HEK293 (cell line): ENCODE measurements around the gene IL15RA.

Experiments used
- CTCF ChIA-PET: fragments of 350-600 bp; formaldehyde crosslinking; extraction: SDS; loops from one replicate; lab custom pipeline; 2021; ENCODE audit warnings: antibody characterized with exemption; lab: Yijun Ruan, JAX
- POLR2A ChIA-PET: fragments of 300-600 bp; formaldehyde crosslinking; extraction: SDS; loops from one replicate; lab custom pipeline; 2020; ENCODE audit warnings: antibody characterized with exemption, inconsistent platforms; lab: Yijun Ruan, JAX
- H3K27ac ChIP-seq: fragments of 200-500 bp; sonication (Bioruptor generic); 2 replicates; pipeline ENCODE4 v1.5.1; 2014; ENCODE audit warnings: low read depth, low read length, control low read depth, inconsistent platforms; ENCODE audit errors: extremely low read depth
- H3K36me3 ChIP-seq, 2 experiments: fragments of 200-500 bp in 1 of 2; sonication (Bioruptor generic) in 1 of 2; 1 replicate in 1 of 2; 2 replicates in 1 of 2; pipeline ENCODE4 v1.5.1; 2014 to 2017; ENCODE audit warnings: inconsistent platforms in 2 of 2, low read length in 2 of 2; ENCODE audit not compliant: control insufficient read depth in 2 of 2, insufficient read depth in 1 of 2
- H3K4me1 ChIP-seq: fragments of 200-500 bp; sonication (Bioruptor generic); 2 replicates; pipeline ENCODE4 v1.5.1; 2014; ENCODE audit warnings: mild to moderate bottlenecking, low read length, inconsistent platforms; ENCODE audit not compliant: control insufficient read depth, insufficient read depth
- H3K4me3 ChIP-seq: 2 replicates; pipeline ENCODE4 v1.5.1; 2011; ENCODE audit warnings: low read depth, mild to moderate bottlenecking, control low read depth, low read length, moderate library complexity
- H3K9me3 ChIP-seq: fragments of 200-500 bp; sonication (Bioruptor generic); 2 replicates; pipeline ENCODE4 v1.5.1; 2014; ENCODE audit warnings: low read depth, low read length, inconsistent platforms; ENCODE audit not compliant: control insufficient read depth, insufficient read depth
- BCL11A ChIP-seq: fragments of 450-650 bp; formaldehyde crosslinking; IDR thresholded peaks from 2 replicates; pipeline ENCODE4 v1.5.1; 2016; ENCODE audit warnings: low read depth, missing biosample characterization, missing genetic modification characterization
- GFI1B ChIP-seq: fragments of 450-650 bp; formaldehyde crosslinking; IDR thresholded peaks from 2 replicates; pipeline ENCODE4 v1.5.1; 2016; ENCODE audit warnings: missing biosample characterization, missing genetic modification characterization
- KLF8 ChIP-seq: fragments of 450-650 bp; formaldehyde crosslinking; IDR thresholded peaks from 2 replicates; pipeline ENCODE4 v1.5.1; 2016; ENCODE audit warnings: missing biosample characterization, missing genetic modification characterization
- SCRT2 ChIP-seq: fragments of 450-650 bp; formaldehyde crosslinking; IDR thresholded peaks from 2 replicates; pipeline ENCODE4 v1.5.1; 2016; ENCODE audit warnings: missing biosample characterization, missing genetic modification characterization
- SP2 ChIP-seq: fragments of 450-650 bp; formaldehyde crosslinking; IDR thresholded peaks from 2 replicates; pipeline ENCODE4 v1.5.1; 2016; ENCODE audit warnings: missing biosample characterization, missing genetic modification characterization
- TCF7L2 ChIP-seq: IDR thresholded peaks from 2 replicates; pipeline ENCODE4 v1.6.1; 2011; ENCODE audit warnings: low read depth, mild to moderate bottlenecking, inconsistent platforms, low read length, moderate library complexity, borderline replicate concordance
- TRIM28 ChIP-seq: IDR thresholded peaks from 2 replicates; pipeline ENCODE4 v1.6.1; 2011; ENCODE audit warnings: low read length, control low read depth, borderline replicate concordance
- YY1 ChIP-seq: fragments of 450-650 bp; formaldehyde crosslinking; IDR thresholded peaks from 2 replicates; pipeline ENCODE4 v1.5.1; 2018; ENCODE audit warnings: missing biosample characterization, missing genetic modification characterization
- ZBTB21 ChIP-seq: fragments of 450-650 bp; formaldehyde crosslinking; IDR thresholded peaks from 2 replicates; pipeline ENCODE4 v1.5.1; 2017; ENCODE audit warnings: missing biosample characterization, missing genetic modification characterization
- ZBTB7A ChIP-seq: fragments of 450-650 bp; formaldehyde crosslinking; IDR thresholded peaks from 2 replicates; pipeline ENCODE4 v1.5.1; 2016; ENCODE audit warnings: low read depth, missing biosample characterization, missing genetic modification characterization
- ZFP41 ChIP-seq: fragments of 450-650 bp; formaldehyde crosslinking; IDR thresholded peaks from 2 replicates; pipeline ENCODE4 v1.5.1; 2016; ENCODE audit warnings: missing biosample characterization, missing genetic modification characterization, borderline replicate concordance
- ZIC2 ChIP-seq: fragments of 450-650 bp; formaldehyde crosslinking; IDR thresholded peaks from 2 replicates; pipeline ENCODE4 v1.5.1; 2016; ENCODE audit warnings: missing biosample characterization, missing genetic modification characterization
- ZNF132 ChIP-seq: fragments of 450-650 bp; formaldehyde crosslinking; IDR thresholded peaks from 2 replicates; pipeline ENCODE4 v1.5.1; 2017; ENCODE audit warnings: missing biosample characterization, missing genetic modification characterization, borderline replicate concordance
- ZNF211 ChIP-seq: fragments of 450-650 bp; formaldehyde crosslinking; IDR thresholded peaks from 2 replicates; pipeline ENCODE4 v1.5.1; 2016; ENCODE audit warnings: low read depth, missing biosample characterization, missing genetic modification characterization
- ZNF221 ChIP-seq: fragments of 450-650 bp; formaldehyde crosslinking; IDR thresholded peaks from 2 replicates; pipeline ENCODE4 v1.5.1; 2017; ENCODE audit warnings: missing biosample characterization, missing genetic modification characterization, borderline replicate concordance
- ZNF239 ChIP-seq: fragments of 450-650 bp; formaldehyde crosslinking; IDR thresholded peaks from 2 replicates; pipeline ENCODE4 v1.5.1; 2016; ENCODE audit warnings: missing biosample characterization, missing genetic modification characterization
- ZNF26 ChIP-seq: fragments of 450-650 bp; formaldehyde crosslinking; IDR thresholded peaks from 2 replicates; pipeline ENCODE4 v1.5.1; 2016; ENCODE audit warnings: missing biosample characterization, missing genetic modification characterization
- ZNF311 ChIP-seq: fragments of 450-650 bp; formaldehyde crosslinking; IDR thresholded peaks from 2 replicates; pipeline ENCODE4 v1.5.1; 2017; ENCODE audit warnings: missing biosample characterization, missing genetic modification characterization, borderline replicate concordance
- ZNF404 ChIP-seq: fragments of 450-650 bp; formaldehyde crosslinking; IDR thresholded peaks from 2 replicates; pipeline ENCODE4 v1.5.1; 2017; ENCODE audit warnings: missing biosample characterization, missing genetic modification characterization
- ZNF510 ChIP-seq: fragments of 450-650 bp; formaldehyde crosslinking; IDR thresholded peaks from 2 replicates; pipeline ENCODE4 v1.5.1; 2018; ENCODE audit warnings: mild to moderate bottlenecking, missing genetic modification characterization, missing biosample characterization; ENCODE audit not compliant: insufficient replicate concordance
- ZNF514 ChIP-seq: fragments of 450-650 bp; formaldehyde crosslinking; IDR thresholded peaks from 2 replicates; pipeline ENCODE4 v1.5.1; 2016; ENCODE audit warnings: missing biosample characterization, missing genetic modification characterization
- ZNF561 ChIP-seq: fragments of 450-650 bp; IDR thresholded peaks from 2 replicates; pipeline ENCODE4 v1.5.1; 2018; ENCODE audit warnings: missing biosample characterization, missing genetic modification characterization, borderline replicate concordance
- ZNF571 ChIP-seq: fragments of 450-650 bp; formaldehyde crosslinking; IDR thresholded peaks from 2 replicates; pipeline ENCODE4 v1.5.0; 2017; ENCODE audit warnings: missing biosample characterization, missing genetic modification characterization
- ZNF792 ChIP-seq: fragments of 450-650 bp; formaldehyde crosslinking; IDR thresholded peaks from 2 replicates; pipeline ENCODE4 v1.5.1; 2016; ENCODE audit warnings: missing biosample characterization, missing genetic modification characterization
- TF ChIP-seq, protein P1 (sequence below): fragments of 450-650 bp; formaldehyde crosslinking; IDR thresholded peaks from 2 replicates; pipeline ENCODE4 v1.5.1; 2016; ENCODE audit warnings: missing biosample characterization, missing genetic modification characterization
- TF ChIP-seq, protein P2 (sequence below): fragments of 450-650 bp; formaldehyde crosslinking; IDR thresholded peaks from 2 replicates; pipeline ENCODE4 v1.5.1; 2017; ENCODE audit warnings: missing biosample characterization, missing genetic modification characterization
- TF ChIP-seq, protein P3 (sequence below): fragments of 450-650 bp; formaldehyde crosslinking; optimal IDR thresholded peaks from 2 replicates; pipeline ENCODE3; 2016; ENCODE audit warnings: missing biosample characterization, mild to moderate bottlenecking, missing genetic modification characterization
- TF ChIP-seq, protein P4 (sequence below): fragments of 450-650 bp; formaldehyde crosslinking; IDR thresholded peaks from 2 replicates; pipeline ENCODE4 v1.5.1; 2016; ENCODE audit warnings: missing biosample characterization, missing genetic modification characterization

IL15RA gene

DNA sequence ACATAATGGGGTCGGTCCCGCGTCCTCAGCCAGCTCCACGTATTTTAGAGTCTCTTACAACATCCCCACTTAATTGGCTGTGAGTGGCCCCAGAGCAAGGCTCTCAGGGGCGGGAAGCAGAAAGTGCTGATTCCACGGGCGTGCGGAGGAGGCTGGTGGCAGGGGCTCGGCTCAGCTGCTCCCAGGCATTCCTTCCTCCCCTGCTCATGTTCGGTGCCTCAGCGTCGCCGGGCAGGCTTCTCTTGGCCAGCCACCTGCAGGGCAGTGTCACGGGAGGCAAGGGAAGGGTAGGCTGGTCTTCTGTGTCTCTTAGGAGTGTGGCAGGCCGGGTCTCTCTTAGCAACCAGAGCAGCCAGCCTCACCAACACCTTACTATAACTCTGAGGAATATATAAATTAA, 33.8 kb downstream of the IL15RA start:
- Histone ChIP-seq H3K9me3 (no peaks in the 10 kb centered on the region), H3K4me3 (no peak overlapping the region), H3K36me3 (peaks cover 0 to 4% of the 10 kb centered on the region in 2 experiments; a peak in 1 of 3 replicates), H3K27ac (no peak overlapping the region), H3K4me1 (no peaks in the 10 kb centered on the region)
- CTCF ChIA-PET, result interaction anchor here (0.6 kb wide), 1 partner anchor 735 kb away, joined by 3 read pairs; no protein-coding TSS in a partner anchor
- TF ChIP-seq TCF7L2 (no peak), ZNF221 (tag by site-specific recombination) (no peak), KLF8 (tag by site-specific recombination) (no peak), ZNF510 (tag by site-specific recombination) (no peak), ZNF561 (tag by site-specific recombination) (no peak), ZNF514 (tag by site-specific recombination) (no peak), ZNF239 (tag by site-specific recombination) (no peak), SCRT2 (tag by site-specific recombination) (no peak), YY1 (tag by site-specific recombination) (no peak), ZNF132 (tag by site-specific recombination) (no peak), SP2 (tag by site-specific recombination) (no peak), ZFP41 (tag by site-specific recombination) (no peak)
- POLR2A ChIA-PET, result no interaction called here

GRCh38 chr10:5942474-5942873, 34.9 kb downstream of the IL15RA start:
- CTCF ChIA-PET, result no interaction called here
- Histone ChIP-seq H3K4me1 (no peaks in the 10 kb centered on the region), H3K9me3 (no peaks in the 10 kb centered on the region), H3K36me3 (peaks cover 4 to 14% of the 10 kb centered on the region in 2 experiments; a peak in 2 of 3 replicates), H3K27ac (no peak overlapping the region), H3K4me3 (no peak overlapping the region)
- POLR2A ChIA-PET, result no interaction called here
- TF ChIP-seq ZNF26 (tag by site-specific recombination), result no peak
- TF ChIP-seq ZBTB21 (tag by site-specific recombination), result no peak
- TF ChIP-seq ZNF792 (tag by site-specific recombination), result no peak
- TF ChIP-seq GFI1B (tag by site-specific recombination), result no peak
- no peak for TF ChIP-seq ZNF404
- no peak for TF ChIP-seq BCL11A
- TF ChIP-seq, protein P1, sequence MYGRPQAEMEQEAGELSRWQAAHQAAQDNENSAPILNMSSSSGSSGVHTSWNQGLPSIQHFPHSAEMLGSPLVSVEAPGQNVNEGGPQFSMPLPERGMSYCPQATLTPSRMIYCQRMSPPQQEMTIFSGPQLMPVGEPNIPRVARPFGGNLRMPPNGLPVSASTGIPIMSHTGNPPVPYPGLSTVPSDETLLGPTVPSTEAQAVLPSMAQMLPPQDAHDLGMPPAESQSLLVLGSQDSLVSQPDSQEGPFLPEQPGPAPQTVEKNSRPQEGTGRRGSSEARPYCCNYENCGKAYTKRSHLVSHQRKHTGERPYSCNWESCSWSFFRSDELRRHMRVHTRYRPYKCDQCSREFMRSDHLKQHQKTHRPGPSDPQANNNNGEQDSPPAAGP (tag by site-specific recombination), result no peak
- TF ChIP-seq ZNF571 (tag by site-specific recombination), result no peak
- no peak for TF ChIP-seq ZNF211 (tag by site-specific recombination)
- TF ChIP-seq, protein P2, sequence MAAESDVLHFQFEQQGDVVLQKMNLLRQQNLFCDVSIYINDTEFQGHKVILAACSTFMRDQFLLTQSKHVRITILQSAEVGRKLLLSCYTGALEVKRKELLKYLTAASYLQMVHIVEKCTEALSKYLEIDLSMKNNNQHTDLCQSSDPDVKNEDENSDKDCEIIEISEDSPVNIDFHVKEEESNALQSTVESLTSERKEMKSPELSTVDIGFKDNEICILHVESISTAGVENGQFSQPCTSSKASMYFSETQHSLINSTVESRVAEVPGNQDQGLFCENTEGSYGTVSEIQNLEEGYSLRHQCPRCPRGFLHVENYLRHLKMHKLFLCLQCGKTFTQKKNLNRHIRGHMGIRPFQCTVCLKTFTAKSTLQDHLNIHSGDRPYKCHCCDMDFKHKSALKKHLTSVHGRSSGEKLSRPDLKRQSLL (tag by site-specific recombination), result no peak
- TF ChIP-seq ZBTB7A (tag by site-specific recombination), result no peak
- TF ChIP-seq ZNF510 (tag by site-specific recombination), result no peak
- TF ChIP-seq ZIC2 (tag by site-specific recombination), result no peak
- TF ChIP-seq, protein P3, sequence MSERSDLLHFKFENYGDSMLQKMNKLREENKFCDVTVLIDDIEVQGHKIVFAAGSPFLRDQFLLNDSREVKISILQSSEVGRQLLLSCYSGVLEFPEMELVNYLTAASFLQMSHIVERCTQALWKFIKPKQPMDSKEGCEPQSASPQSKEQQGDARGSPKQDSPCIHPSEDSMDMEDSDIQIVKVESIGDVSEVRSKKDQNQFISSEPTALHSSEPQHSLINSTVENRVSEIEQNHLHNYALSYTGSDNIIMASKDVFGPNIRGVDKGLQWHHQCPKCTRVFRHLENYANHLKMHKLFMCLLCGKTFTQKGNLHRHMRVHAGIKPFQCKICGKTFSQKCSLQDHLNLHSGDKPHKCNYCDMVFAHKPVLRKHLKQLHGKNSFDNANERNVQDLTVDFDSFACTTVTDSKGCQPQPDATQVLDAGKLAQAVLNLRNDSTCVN (tag by site-specific recombination), result no peak
- no peak for TF ChIP-seq ZNF311 (tag by site-specific recombination)
- TF ChIP-seq, protein P4, sequence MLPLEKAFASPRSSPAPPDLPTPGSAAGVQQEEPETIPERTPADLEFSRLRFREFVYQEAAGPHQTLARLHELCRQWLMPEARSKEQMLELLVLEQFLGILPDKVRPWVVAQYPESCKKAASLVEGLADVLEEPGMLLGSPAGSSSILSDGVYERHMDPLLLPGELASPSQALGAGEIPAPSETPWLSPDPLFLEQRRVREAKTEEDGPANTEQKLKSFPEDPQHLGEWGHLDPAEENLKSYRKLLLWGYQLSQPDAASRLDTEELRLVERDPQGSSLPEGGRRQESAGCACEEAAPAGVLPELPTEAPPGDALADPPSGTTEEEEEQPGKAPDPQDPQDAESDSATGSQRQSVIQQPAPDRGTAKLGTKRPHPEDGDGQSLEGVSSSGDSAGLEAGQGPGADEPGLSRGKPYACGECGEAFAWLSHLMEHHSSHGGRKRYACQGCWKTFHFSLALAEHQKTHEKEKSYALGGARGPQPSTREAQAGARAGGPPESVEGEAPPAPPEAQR (tag by site-specific recombination), result no peak
- no peak for TF ChIP-seq TRIM28
